GM18526 (cell line): ENCODE data around the gene CAMK4.

Source experiments
- POLR2A ChIP-seq: IDR thresholded peaks from 3 replicates; pipeline ENCODE4 v1.6.1; 2011; ENCODE audit not compliant: insufficient read length; ENCODE audit errors: extremely low read depth

The CAMK4 gene

DNA sequence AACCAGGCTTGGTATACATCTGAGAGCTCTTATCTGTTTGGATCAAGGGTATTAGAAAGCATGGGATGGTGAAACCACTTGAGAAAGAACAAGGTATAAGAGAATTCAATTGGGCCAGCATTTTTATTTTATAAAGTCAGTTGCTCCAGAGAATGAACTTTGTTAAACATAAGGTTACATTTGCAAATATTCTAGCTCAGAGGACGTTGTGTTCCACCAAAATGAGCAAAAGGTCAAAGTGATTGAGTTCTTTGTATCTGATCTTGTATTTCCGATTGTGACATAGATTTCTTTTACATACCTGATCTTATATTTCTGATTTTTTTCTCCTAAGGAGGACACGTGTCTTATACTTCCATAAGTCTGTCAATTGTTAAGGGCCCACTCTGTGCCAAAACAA is 296.7 kb downstream of the CAMK4 start:
- TF ChIP-seq POLR2A, result no peak

DNA sequence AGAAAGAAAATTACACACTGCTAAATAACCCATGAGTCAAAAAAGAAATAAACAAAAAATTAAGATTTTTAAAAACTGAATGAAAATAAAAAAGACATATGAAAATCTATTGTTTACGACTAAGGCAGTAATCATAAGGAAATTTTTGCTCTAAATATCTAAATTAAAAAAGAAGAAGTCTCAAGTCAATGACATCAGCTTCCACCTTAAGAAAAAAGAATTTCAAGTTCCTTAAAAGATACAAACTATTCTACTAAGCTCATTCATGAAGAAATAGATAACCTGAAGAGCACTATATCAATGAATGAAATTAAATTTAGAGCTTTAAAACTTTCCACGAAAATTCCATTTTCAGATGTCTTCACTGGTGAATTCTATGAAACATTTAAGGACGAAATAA is 303.9 kb downstream of the CAMK4 start:
- TF ChIP-seq POLR2A, result no peak

DNA sequence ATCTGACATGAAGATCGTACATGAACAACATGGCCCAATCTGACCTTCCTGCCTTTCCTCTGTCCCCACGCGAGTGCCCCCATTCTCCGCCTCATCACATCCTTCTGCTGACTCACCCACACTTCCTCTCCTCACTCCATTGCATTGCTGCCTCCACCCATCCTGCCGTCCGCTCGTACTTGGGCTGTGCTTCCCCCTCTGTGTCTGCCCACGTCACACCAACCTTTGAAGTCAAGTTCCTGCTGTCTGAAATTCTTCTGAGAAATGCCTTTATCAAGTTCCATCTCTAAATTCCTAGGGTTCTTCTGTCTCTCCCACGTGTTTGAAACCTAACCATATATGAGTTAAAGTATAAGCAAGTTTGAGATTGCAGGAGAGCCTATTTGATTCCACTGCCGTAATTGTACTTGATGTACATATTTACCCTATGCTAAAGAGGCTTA is 306.1 kb downstream of the CAMK4 start:
- TF ChIP-seq POLR2A, result peak; percentile 25

DNA sequence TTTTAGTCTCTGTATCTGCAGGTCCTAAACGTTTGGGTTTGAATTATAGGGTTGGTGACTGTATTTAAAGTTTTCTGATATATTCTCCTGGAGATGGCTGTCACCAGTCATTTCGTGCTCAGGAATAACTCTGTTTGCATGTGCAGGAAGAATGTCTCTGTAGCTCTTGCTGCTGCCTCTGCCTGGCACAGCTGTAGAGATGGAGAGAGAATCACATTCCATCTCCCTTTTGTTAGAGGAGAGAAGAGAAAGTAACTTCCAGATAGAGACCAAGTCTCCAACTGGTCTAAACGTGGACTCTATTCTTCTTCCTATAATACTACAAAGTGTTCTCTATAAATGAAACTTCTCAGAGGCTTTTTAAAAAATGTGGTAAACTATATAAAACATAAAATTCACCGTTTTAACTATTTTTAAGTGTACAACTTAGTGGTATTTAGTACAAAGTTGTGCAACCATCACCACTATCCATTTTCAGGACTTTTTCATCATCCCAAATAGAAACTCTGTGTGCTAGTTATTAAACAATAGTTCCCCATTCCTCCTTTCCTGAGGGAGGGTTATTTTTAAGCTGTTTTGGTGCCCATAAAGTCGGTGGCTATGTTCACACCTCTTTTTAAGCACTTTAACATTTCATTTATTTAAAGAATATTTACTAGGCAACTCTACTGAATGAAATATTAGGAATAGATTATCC is 308.9 kb downstream of the CAMK4 start:
- no peak for TF ChIP-seq POLR2A

DNA sequence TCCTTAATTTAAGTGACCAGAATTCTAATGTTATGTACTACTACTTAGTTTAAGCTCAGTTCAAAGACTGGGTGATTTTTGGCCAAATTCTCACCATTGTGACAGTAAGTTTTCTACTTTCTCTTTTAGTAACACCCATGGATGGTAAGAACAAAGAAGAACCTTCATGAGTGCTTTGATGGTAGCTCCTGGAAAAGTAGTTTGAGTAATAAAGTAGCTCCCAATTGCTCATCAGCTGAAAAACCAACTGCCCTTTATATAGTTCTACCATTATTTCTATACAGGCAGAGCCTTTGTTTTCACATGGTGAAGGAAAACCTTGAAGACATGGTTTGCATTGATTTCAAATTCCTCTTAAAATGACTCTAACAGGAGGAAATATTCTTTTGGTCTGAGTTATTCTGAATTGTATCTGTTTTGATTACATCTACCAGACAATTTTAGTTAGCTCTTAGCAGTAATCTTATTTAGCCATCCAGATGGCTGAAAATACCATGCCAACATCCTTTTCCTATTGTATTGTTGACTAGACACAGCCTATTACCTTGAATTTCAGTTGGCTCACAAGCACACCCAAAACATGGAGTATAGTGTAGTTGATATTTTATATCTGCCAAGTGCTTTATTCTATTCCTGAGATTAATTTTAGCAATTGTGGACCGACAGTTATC is 311.8 kb downstream of the CAMK4 start:
- no peak for TF ChIP-seq POLR2A

DNA sequence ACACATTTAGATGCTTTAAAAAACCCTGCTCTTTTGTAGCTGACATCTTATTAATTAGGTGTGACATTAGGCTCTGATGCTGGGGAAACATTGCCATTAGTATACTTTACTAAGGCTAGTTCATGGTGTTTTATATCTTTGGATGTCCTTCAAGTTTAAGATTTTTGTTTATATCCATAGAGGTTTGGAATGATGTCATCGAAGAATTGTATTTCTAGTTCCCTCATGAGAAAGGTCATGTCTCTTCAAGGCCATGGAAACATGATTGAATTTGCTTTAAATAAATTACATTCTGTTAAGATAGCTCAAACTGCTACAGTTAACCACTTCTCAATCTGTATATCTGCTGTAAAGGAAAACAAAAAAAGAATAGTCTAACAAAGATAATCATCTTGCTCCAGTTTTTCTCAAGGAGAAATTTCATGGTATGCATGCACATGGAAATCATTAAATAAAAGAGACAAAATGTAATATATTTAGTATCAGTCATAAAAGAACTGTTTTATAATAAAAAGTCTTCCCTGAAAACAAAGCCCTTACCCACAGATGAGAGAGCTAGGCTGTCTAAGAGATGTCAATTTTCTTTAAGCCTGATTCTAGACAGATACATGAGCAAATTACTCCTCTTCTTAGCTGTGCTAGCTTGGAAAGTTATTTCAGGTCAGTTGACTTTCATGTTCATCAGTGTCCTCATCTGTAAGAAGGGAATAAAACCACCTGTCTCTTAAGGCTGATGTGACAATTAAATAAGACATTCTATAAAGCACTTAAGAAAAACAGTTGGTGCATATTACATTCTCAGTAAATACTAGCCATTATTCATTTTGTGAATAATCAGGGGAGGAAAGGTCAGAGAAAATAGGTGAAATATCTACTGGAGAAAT is 313.2 kb downstream of the CAMK4 start:
- no peak for TF ChIP-seq POLR2A
